ENCODE data around the gene SUPV3L1.

The SUPV3L1 gene

GRCh38 chr10:69208761-69209160, 28.7 kb downstream of the SUPV3L1 start:
- DNase-seq: peak; percentile 20 to 35

- peak; percentile 21 to 28 for DNase-seq
Measured at GRCh38 chr10:69209787-69210484, 29.9 kb downstream of the SUPV3L1 start.

- DNase-seq: no peak
Measured at GRCh38 chr10:69211104-69211503, 31.1 kb downstream of the SUPV3L1 start.

GRCh38 chr10:69211524-69211923, 31.5 kb downstream of the SUPV3L1 start:
- DNase-seq: no peak

GRCh38 chr10:69213591-69214311, 33.7 kb downstream of the SUPV3L1 start:
- peak; percentile 54 to 65 for DNase-seq

GRCh38 chr10:69214666-69215131, 34.7 kb downstream of the SUPV3L1 start:
- DNase-seq: peak; percentile 84 to 85

GRCh38 chr10:69215405-69216171, 35.6 kb downstream of the SUPV3L1 start:
- DNase-seq: peak; percentile 23 to 28

- peak in 1 of 2 donors; percentile 28 for DNase-seq
Measured at GRCh38 chr10:69216577-69217118, 36.6 kb downstream of the SUPV3L1 start.

- peak; percentile 92 to 97 for DNase-seq
Measured at GRCh38 chr10:69217119-69217754, 37.2 kb downstream of the SUPV3L1 start.

GRCh38 chr10:69218831-69219230, 38.8 kb downstream of the SUPV3L1 start:
- DNase-seq: no peak

- no peak for DNase-seq
Measured at GRCh38 chr10:69220041-69220451, 40.0 kb downstream of the SUPV3L1 start, which contains the start of gene HKDC1. HKDC1 (plus strand) TSS chr10:69220332; CDS start chr10:69220436, 104 bp downstream.

- DNase-seq: no peak
Measured at GRCh38 chr10:69220507-69220906, 40.5 kb downstream of the SUPV3L1 start.

GRCh38 chr10:69222157-69223027, 42.4 kb downstream of the SUPV3L1 start:
- DNase-seq: peak; percentile 53 to 66

GRCh38 chr10:69223028-69223342, 43.0 kb downstream of the SUPV3L1 start:
- DNase-seq: no peak

GRCh38 chr10:69224862-69225657, 45.0 kb downstream of the SUPV3L1 start:
- no peak for DNase-seq

GRCh38 chr10:69225681-69226080, 45.6 kb downstream of the SUPV3L1 start:
- DNase-seq: no peak

GRCh38 chr10:69226919-69227450, 47.0 kb downstream of the SUPV3L1 start:
- DNase-seq: no peak

- no peak for DNase-seq
Measured at GRCh38 chr10:69228151-69228550, 48.1 kb downstream of the SUPV3L1 start.

GRCh38 chr10:69229616-69229916, 49.5 kb downstream of the SUPV3L1 start:
- no peak for DNase-seq

GRCh38 chr10:69230128-69230527, 50.1 kb downstream of the SUPV3L1 start:
- DNase-seq: no peak

- DNase-seq: no peak
Measured at GRCh38 chr10:69232252-69232651, 52.2 kb downstream of the SUPV3L1 start.

All from inflammatory macrophage treated with lipopolysaccharide for 1 hour (primary cell).